NCI-H774 (cell line): ENCODE measurements around the gene MNX1.

Experiments used
- DNase-seq: peaks from one replicate; lab custom pipeline; 2025; lab: John Stamatoyannopoulos, UW

The MNX1 gene

DNA sequence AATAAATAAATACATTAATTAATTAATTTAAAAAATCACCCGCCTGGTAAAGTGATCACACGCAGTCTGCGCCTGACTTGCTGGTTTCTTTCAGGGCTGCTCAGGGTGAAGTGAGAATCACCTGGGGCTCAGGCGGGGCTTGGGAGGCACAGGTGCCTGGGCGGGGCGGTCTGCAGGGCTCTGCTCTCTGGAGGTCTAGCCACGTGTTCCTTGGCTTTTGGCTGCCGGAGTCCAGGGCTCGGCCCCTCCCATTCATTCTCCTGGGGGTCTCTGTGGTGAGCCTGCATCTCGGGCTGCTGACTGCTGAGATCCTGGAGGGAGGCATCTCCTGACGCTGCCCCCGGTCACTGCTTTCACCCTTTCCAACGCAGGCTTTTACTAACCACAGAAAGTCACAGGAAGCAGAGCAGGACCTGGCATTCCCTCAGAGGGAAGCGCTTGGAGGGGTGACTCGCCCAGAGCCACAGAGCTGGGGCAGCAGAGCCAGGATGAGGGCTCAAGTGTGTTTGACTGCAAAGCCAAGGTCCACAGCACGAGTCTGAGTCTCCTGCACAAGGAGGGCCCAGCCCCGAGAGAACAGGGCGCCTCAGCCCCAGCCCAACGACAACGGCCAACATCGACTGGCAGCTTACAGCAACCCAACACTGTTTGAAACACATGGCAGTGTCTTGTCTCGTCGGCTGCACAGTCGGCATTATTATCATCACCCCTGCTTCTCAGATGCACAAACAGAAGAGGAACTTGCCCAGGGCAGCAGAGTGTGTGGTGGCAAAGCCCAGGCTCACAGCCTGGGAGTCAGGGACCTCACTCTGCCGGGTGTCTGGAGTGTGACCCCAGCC lies 22.4 kb upstream of the MNX1 start:
- DNase-seq = no peak

DNA sequence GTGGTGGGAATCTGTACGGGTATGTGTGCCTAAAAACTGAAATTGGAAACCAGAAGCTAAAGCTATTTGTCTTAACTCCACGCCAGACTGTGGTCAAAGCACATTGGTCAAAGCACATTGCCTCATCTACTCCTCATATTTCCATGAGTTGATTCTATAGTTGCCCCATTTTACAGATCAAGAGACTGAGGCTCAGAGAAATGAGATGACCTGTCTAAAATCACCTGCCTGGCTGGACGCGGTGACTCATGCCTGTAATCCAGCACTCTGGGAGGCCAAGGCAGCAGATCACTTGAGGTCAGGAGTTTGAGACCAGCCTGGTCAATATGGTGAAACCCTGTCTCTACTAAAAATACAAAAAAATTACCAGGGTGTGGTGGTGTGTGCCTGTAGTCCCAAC lies 21.7 kb upstream of the MNX1 start:
- DNase-seq = no peak

DNA sequence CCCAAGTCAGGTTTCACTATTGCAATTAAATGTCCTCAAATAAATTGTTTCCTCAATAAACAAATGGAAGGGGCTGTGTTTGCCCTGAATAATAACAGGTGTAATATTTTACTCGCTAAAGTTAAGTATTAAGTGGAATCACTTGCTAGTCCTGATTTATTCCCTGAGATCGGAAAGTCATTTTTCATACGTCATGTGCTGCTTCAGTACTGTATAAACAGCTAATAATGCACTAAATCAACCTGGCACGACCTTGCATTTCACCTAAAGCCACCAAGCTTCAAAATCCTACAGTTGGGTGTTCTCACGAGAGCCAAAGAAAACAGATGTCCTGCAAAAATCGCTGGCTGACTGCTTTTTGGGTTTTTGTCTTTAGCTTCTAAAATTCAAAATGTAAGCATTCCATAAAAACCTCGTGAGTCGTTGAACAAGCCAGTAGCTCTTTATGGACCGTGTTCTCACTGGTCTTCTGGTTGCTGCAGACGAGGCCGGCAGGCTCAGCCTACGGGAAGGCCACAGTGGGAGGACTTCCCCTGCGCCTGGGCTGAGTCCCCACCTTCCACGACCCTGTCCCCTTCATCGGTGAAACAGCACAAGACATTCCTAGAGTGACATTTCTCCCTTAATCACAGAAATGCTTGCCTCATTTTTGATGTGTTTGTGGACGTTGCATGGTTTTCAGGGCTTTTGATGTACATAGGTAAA lies 17.9 kb upstream of the MNX1 start:
- no peak for DNase-seq

DNA sequence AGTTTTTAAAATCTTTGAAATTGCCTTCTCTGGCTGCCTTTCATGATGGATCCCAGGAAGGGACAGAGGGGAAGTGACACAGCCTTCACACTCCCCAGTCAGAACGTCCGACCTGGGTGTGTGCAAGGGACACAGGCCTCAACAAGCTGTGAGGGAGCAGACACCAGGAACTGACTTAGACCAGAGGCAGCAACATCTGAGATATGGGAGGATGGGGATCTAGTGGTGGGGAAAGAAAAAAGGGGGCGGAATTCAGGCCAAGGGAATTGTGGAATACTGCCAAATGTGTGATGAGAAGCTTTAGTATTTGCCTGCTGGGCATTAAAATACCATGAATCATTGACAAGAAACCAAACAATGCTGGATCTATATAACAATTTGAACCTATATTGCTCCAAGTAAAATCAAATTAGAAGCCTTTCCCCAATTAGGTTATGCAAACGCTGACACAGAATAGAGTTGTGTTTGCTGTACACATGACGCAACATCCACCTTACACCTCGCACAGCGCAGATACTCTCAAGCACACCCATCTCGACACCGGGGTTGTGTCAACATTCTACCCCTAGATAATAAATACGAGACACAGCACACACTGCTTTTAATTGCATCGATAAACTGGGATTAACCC lies 17.2 kb upstream of the MNX1 start:
- peak; percentile 42 for DNase-seq

DNA sequence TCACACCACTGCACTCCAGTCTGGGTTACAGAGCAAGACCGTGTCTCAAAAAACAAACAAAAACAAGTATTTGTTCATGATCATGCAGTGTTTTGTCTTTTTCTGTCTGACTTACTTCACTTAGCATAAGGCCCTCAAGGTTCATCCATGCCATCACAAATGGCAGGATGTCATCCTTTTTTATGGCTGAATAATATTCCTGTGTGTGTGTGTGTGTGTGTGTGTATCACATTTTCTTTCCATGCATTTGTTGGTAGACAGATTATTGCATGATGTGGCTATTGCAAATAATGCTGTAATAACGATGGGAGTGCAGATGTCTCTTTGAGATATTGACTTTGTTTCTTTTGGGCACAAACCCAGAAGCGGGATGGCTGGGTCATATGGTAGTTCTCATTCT lies 14.3 kb upstream of the MNX1 start:
- no peak for DNase-seq

DNA sequence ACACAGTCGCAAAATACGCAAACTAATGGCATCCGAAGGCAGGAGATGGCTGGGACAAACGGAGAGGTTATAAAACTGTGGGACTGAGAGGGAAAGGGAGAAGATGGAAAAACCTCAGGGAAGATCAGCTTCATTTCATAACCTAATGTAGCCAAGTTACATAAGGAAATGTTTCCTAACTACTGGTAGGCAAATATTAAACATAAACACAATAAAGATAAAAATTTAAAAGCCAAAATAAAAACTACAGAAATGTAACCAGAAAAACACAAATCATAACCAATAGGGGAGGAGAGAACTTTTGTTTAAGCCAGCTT lies 13.1 kb upstream of the MNX1 start:
- no peak for DNase-seq

DNA sequence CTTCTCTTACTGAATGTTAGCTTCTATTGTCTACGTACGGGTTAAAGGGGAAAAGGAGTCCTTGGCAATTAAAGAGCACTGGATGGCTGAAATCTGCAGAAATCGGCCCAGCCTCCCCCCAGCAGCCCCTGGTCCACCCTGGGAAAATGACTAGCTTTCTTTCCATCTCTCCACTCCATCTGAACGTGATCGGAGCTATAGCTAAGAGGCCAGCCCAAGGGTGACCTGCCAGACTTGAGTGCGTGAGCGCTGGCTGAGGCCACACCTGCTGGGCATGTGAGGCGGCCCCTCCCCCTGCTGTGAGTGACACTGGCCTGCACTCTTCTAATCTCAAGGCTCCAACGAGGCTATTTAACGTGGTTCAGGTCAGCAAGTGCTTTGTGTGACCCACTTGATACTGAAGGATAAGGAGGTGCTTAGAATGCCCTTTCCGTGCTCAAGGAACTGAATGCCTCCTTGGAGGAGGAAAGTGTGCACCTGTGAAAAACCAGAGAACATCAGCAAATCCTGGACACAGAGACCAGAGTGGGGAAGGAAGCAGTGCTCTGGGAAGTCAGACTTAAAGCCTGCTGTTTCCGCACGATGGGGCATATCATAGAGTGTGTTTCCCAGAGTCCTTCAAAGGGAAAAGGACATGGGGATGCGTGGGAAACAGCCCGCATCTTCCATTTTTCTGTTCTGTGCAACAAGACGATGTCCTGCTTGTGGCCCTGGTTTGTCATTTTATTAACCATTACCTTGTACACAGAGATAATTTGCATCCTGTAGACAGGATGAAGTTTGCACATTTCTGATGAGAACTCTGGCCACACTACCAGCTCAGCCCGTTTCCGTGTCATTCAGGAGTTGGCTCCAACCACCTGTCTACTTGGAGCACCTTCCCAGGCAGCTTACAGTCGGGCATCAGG lies 12.5 kb upstream of the MNX1 start:
- DNase-seq = no peak

DNA sequence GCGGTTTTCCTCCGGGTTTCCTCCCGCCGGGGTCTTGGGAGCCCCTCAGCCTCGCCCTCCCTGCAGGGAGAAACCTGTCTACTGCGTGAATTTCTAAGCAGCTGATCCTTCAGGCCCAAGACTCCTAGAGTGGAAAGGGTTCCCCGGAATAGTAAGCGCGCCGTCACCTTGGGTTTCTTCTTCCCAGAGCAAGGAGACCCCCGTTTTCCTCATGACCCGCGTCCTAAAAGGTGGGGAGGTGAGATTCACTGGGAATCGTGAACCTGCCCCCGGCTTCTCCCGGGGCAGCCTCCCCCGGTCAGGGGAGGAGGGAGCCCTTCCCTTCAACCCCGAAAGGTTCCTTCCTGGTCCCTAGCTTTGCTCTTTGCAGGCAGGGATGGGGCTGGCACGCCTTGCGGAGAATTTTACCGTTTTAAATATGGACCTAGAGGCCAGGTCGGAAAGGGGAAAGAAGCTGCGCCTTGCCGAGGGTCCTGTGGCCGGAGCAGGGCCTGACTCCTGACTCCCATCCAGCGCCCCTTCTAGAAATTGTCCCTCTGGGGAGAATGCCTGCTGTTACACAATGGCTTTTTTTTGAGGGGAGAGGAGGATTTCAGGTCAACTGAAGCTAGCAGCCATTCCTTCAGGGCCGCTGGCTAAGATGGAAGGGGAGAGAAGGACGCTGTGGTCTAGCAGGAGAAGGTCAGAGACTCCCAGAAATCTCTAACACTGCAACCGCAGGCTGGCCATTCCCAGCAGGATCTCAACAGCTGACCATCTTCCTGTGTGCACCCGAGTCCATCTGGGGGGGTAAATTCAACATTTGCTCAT lies 11.6 kb upstream of the MNX1 start:
- DNase-seq = no peak

DNA sequence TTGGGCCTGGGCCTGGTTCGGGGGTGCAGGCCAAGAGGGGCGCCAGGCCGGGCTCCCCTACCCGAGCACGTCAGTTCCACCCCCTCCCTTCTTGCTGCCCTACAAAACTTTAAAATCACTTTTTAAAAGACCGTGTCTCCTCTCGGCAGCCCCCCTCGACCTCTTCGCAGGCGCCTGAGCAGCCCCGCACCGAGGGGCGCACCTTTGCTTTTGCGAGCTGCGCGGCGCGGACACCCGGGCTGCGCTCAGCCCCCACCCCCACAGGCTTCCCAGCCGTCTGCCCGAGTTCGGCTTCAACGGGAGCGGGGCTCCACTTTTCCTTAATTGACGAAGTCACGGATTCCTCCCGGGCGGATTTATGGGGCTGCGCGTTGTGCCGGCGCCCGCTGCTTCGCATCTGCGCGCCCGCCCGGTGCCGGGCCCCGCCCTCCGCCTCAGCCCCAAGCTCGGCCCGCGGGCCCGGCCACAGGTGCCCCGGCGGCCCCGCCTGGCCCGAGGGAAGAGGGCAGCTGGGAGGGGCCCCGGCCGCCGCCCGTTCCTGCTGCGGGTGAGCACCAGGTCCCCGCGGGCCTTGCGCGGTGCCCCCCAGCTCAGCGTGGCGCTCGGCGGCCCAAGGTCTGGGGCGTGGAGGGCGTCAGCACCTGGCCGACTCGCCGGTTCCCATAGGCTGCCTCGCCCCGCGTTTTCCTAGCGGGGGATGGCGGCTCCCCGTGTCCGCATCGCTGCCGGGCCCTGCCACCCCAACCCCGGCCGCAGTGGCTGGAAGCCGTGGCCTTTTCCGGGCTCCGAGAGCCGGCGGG lies 10.8 kb upstream of the MNX1 start:
- no peak for DNase-seq

DNA sequence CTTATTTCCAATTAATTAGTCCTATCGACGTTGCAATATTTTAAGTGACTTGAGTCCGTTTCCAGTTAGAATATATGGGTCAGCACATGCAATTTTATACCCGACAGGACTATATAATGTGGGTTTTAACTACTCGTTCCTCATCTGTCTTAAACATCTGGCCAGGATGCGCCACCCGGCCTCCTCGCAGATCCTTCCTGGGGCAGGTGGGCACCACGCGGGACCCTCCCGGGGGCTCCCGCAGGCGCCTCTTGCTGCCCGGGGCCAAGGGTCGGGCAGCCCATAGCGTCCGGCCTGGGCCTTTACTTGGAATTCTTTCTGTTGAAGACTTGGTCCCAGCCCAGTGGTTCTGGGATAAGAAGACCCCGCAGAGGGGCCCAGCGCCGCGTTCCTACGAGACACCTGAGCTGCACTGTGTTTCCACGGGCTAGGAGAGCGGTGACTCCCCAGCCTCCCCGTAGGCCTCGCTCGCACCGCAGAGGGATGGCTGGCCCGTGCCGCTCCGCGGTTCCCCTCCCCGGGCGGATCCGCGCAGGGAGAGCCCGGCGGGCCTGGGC lies 10.1 kb upstream of the MNX1 start:
- DNase-seq = no peak

DNA sequence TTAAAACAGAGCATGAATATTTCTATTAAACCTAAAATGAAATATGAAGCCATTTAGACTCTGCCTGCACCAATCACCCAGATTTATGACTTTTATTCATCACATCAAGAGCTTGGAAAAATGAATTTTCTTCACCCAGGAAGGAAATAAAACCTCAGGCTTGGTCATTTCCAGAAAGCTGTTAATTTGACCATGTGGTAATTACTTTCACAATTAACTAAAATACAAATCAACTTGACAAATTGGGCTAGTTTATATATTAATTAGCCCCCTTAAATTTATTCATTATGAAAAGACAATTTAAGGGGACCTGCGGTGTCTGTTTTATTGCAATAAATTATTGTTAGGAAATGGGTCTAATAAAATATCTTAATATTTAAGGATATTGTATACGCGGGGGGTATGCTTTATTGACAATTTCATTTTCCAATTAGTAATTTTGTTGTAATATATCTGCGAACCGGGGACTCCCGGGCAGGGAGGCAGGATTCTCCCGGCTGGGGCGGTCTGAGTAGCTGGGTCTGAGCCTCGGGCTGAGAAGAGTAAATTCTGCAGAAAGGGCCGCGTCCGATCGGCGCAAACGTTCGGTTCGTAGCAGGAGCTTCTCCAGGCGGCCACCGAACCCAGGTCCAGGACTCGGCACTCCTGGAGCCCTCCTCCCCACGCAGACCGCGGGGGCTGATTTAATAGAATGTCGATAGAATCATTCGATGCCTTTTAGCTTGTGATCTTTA lies 9.4 kb upstream of the MNX1 start:
- no peak for DNase-seq

DNA sequence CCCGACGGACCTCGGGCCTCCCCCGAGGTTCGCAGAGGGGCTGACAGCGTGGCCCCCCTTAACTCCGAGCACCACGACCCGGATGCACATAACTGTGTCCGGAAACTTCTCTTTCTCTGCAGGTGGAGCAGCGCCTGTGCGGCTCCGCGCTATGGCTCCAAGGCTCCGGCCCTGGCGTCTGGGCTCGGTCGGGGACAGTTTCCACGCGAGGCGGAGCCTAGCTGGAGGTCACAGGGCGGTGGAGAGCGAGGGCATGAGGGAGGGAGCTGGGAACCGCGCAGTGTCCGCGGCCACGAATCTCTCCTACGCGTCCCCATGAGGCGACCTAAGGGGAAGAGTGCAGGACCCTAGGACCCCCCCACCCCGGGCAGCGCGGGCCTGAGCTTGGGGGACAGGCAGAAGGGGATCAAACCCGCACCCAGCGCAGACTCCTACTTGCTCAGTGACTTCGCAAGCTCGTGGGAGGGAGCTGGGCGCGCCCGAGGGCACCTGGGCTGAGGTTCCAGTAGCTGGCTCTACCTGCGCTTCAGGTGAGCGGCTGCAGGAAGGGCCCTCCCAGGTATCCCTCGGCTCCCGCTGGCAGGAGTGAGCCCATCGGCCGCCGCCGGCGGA lies 8.6 kb upstream of the MNX1 start:
- no peak for DNase-seq

DNA sequence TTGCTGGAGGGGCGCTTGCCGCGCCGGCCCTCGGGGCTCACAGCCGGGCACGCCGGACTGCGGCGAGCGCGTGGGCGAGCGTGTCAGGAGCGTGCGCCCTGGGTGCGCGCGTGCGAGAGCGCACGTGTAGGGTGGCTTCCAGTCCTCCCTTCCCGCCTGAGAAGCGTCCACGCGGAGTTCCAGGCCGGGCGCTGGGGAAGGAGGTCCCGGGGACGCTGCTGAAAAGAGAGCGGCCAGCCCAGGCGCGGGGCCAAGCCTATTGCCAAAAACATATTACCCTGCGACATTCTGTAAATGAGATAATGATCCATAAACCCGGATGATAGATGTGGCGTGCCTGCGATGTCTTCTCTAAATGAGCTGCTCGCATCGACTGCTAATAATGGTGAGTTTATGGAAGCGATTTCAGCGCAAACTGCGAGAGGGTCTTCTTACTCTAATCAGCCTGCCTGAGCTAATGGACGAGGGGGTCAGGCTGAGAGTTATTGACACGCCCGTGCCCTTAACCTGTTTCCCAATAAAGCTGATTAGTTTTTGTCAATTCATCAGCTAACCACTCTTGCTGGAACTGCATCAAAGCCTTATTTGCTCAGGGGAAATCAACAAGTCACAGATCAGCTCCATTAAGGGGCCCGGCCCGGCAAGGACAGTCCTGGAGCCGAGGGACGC lies 8.0 kb upstream of the MNX1 start:
- no peak for DNase-seq

DNA sequence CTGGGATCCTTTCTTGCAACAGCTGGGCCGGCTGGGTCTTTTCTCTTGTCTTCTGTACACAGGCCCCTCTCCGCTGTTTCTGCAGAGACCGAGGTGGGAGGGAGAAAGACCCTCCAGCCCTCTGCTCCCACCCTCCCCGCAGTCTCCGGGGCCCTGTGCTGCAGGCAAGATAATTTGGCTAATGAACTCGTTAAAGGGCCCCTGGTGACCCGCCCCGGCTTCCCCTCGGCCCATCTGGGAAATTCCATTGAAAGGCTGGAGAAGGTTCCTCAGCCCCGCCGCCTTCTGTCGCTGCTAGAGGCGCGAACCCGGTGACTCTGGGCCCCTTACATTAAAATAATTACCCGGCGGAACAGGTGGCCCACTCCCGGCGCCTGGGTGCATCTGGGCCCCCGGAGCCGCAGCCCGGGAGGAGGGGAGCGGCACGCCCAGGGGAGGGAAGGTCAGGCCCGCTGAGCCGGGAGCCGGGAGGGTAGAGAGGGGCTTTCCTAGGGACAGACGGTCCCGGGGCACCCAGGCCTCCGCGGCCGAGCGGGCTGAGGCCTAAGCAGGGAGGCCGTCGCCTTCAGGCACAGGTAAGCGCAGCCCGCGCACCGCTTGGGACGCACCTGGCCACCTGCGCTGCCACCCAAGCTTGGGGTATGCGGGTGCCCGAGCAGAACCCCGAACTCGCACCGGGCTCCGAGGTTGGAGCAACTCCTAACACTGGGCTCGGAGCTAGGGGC lies 7.3 kb upstream of the MNX1 start:
- no peak for DNase-seq

DNA sequence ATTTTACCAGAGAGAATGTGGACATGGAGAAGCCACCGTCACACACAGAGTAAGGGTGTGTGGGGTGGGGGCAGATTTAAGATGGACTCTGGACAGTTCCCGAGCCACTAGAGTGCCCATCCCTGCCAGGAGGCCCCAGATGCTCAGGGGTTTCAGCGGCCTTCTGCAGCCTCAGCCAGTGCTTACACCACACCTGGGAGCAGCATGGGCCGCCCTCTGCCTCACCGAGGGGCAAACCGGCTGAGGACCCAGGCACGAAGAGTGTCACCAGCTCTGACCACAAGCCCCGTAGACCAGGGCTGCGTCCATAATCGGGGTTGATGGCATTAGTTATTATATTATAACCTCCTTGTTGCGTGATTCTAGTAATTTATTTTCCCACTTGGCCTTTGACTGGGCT lies 6.7 kb upstream of the MNX1 start:
- no peak for DNase-seq

DNA sequence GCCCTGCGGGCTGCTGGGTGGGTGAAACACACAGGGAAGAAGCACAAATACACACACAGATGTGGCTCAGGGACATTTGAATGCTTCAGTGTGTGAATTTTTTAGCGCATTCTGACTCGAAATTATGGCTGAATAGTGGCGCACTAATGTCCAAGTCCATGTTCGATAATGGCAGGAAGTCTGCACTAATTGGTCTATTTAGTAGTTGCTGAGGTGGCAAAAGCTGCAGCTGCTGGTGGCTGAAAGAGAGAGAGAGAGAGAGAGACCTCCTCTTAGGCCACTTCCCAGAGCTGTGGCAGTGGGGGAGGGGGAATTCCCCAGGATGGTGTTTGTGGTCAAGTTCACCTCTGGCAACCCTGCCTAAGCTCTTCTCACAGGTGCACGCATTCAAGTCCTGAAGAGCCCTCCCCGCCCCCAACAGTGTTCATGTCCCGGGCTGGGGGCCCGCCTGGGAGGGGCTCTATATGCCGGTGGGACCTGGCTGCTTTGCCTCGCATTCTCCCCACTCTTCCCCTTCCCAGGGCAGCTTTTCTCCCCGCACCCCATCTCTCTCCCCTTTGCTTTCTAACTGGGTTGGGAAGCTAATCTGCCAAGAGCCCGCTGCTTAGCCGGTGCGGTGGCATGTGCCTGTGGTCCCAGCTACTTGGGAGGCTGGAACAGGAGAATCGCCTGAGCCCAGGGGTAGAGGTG lies 6.0 kb upstream of the MNX1 start:
- no peak for DNase-seq

DNA sequence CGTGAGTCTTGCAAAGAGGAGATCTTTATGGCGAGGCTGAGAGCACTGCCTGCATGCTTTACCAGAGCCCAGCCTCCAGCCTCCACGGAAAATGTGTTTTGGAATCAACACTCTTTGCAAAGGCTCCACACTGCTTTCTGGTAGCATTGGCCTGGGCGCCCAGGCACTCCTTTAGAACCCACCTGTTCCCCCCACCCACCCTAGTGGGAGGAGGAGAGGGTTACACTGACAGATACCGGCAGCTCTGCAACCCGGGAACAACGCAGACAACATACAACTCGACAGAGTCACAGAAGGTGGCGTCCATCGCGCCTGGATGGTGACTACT lies 5.5 kb upstream of the MNX1 start:
- DNase-seq = no peak
